K562 (cell line): Measurements from ENCODE around the gene CTSF. TPM values are rescaled to one million over a fixed set of nuclear protein-coding genes. Genes with fewer than 3 reads are reported as not detected.

ENCODE experiments used
- BCLAF1 ChIP-seq, 2 experiments: fragments of 450-650 bp in 1 of 2; IDR thresholded peaks; 2 replicates each; pipeline ENCODE4 v1.6.1; 2011 to 2017; ENCODE audit warnings: low read depth in 2 of 2, antibody characterized with exemption in 1 of 2, borderline replicate concordance in 1 of 2, low read length in 1 of 2, mild to moderate bottlenecking in 1 of 2, mixed read lengths in 1 of 2; ENCODE audit not compliant: control insufficient read depth in 1 of 2
- BRF1 ChIP-seq: IDR thresholded peaks from 3 replicates; pipeline ENCODE4 v1.6.1; 2011; ENCODE audit warnings: borderline replicate concordance, mild to moderate bottlenecking; ENCODE audit not compliant: insufficient read length; ENCODE audit errors: extremely low read depth
- DACH1 ChIP-seq: fragments of 450-650 bp; IDR thresholded peaks from 2 replicates; pipeline ENCODE4 v1.6.1; 2018; ENCODE audit not compliant: partially characterized antibody
- ETV1 ChIP-seq: fragments of 450-650 bp; conservative IDR thresholded peaks from 2 replicates; pipeline ENCODE4 v1.6.1; 2016; ENCODE audit warnings: missing genetic modification characterization, control low read depth, low read depth, missing compliant biosample characterization
- KHSRP ChIP-seq: fragments of 450-650 bp; IDR thresholded peaks from 2 replicates; pipeline ENCODE4 v1.6.1; 2017
- NFATC3 ChIP-seq: fragments of 450-650 bp; IDR thresholded peaks from 2 replicates; pipeline ENCODE4 v1.6.1; 2017; ENCODE audit warnings: mild to moderate bottlenecking
- NR0B1 ChIP-seq: fragments of 450-650 bp; IDR thresholded peaks from one replicate; pipeline ENCODE4 v1.6.1; 2018; ENCODE audit warnings: mild to moderate bottlenecking, moderate library complexity; ENCODE audit not compliant: partially characterized antibody
- POLR2B ChIP-seq: fragments of 450-650 bp; IDR thresholded peaks from 2 replicates; pipeline ENCODE4 v1.6.1; 2018; ENCODE audit warnings: low read depth; ENCODE audit not compliant: partially characterized antibody
- RBM14 ChIP-seq: fragments of 200-400 bp; formaldehyde crosslinking; IDR thresholded peaks from 2 replicates; pipeline ENCODE4 v1.6.1; 2018; ENCODE audit warnings: low read depth, mild to moderate bottlenecking, low read length, moderate library complexity, borderline replicate concordance; ENCODE audit not compliant: insufficient read depth
- SIN3A ChIP-seq, 2 experiments: fragments of 150-350 bp in 1 of 2; IDR thresholded peaks; 2 replicates each; pipeline ENCODE4 v1.6.1; 2011 to 2016; ENCODE audit warnings: borderline replicate concordance in 2 of 2, low read depth in 2 of 2, low read length in 2 of 2, mild to moderate bottlenecking in 2 of 2, moderate library complexity in 2 of 2; ENCODE audit not compliant: control insufficient read depth in 1 of 2
- ZBTB33 ChIP-seq: sonication (generic); formaldehyde crosslinking; IDR thresholded peaks from 2 replicates; pipeline ENCODE4 v1.8.1; 2023; ENCODE audit warnings: mild to moderate bottlenecking, missing genetic modification reagents
- ZFX ChIP-seq: sonication (generic); formaldehyde crosslinking; IDR thresholded peaks from 2 replicates; pipeline ENCODE4 v1.8.0; 2022; ENCODE audit warnings: mild to moderate bottlenecking, missing genetic modification reagents, moderate library complexity
- ZNF134 ChIP-seq: fragments of 250-450 bp; sonication (Bioruptor Pico); conservative IDR thresholded peaks from 2 replicates; pipeline ENCODE4 v1.4.0; 2020
- ZNF324 ChIP-seq: fragments of 250-450 bp; sonication (Bioruptor Pico); IDR thresholded peaks from 2 replicates; pipeline ENCODE4 v1.4.0; 2020; ENCODE audit warnings: mild to moderate bottlenecking
- ZNF436 ChIP-seq: fragments of 250-450, 450-650 bp; sonication (Bioruptor Pico); formaldehyde crosslinking; IDR thresholded peaks from 2 replicates; pipeline ENCODE4 v1.7.0; 2020; ENCODE audit warnings: mild to moderate bottlenecking
- ZNF518B ChIP-seq: fragments of 250-450 bp; sonication (Bioruptor Pico); IDR thresholded peaks from 2 replicates; pipeline ENCODE4 v1.5.0; 2021; ENCODE audit warnings: mild to moderate bottlenecking, moderate library complexity
- polyA plus RNA-seq, 8 experiments: library from polyadenylated mRNA; depleted of rRNA in 4 of 8; stranded (reverse) in 5 of 8; unstranded in 3 of 8; fragments of >200 nt; fragmentation: Nextera tagmentation in 2 of 8; fragmentation: Illumina TruSeq in 1 of 8; extraction: Ambion mirVana in 2 of 8; extraction: Trizol in 1 of 8; gene quantifications; 2 replicates each; pipeline versions ENCODE4 v1.2.1 to v1.2.3, GENCODE V29; 2011 to 2014; ENCODE audit warnings: inconsistent platforms in 1 of 8, missing spikeins in 1 of 8
- total RNA-seq, 7 experiments: library from RNA; depleted of rRNA in 6 of 7; stranded (reverse); fragments of >200 nt in 6 of 7; fragmentation: Illumina TruSeq in 2 of 7; extraction: Trizol in 2 of 7; gene quantifications; 2 replicates each; pipeline versions ENCODE4 v1.2.1 to v1.2.3, GENCODE V29; 2011 to 2021; ENCODE audit warnings: low replicate concordance in 1 of 7

Gene CTSF
- total and polyA plus RNA-seq, 9 of the 15 experiments (the other 6 are each of a cell fraction or from before 2014, with no cell fraction given), result 0.41 to 10.5 (median 3.8) TPM

- TF ChIP-seq ZNF436 (no peak), NFATC3 (no peak), POLR2B (no peak), ZNF134 (CRISPR knock-in tag) (no peak), SIN3A (IDR thresholded peaks at IDR 0.05; ENCODE audit: borderline replicate concordance in 2 of 2, control insufficient read depth in 1 of 2, low read depth in 2 of 2, low read length in 2 of 2) (peak in 1 of 2 experiments; percentile 69; a peak in 1 of 4 replicates), ZBTB33 (CRISPR knock-in tag) (no peak; the same call in 1 of the 2 replicates), NR0B1 (no peak), ETV1 (tag) (no peak), ZNF518B (no peak), RBM14 (no peak), KHSRP (no peak), DACH1 (no peak), ZFX (peak; percentile 82), BCLAF1 (IDR thresholded peaks at IDR 0.05; ENCODE audit: borderline replicate concordance in 1 of 2, control insufficient read depth in 1 of 2, low read depth in 2 of 2, low read length in 1 of 2) (no peak), ZNF324 (CRISPR knock-in tag) (no peak), BRF1 (no peak)
These were observed at the start of gene CTSF (continued) for GRCh38 chr11:66568124-66568916.
